Fibroblast of skin of scalp (primary cell): Measurements from ENCODE around the gene TMEM62.
"Not testable (repeated sequence)": the region's sequence is repeated elsewhere in the genome, so short reads cannot be mapped to it uniquely, and the experiment has no call there.

Source experiments
- DNase-seq: peaks from one replicate; pipeline ENCODE4 v3.0.0-alpha.2; 2013

The TMEM62 gene

DNA sequence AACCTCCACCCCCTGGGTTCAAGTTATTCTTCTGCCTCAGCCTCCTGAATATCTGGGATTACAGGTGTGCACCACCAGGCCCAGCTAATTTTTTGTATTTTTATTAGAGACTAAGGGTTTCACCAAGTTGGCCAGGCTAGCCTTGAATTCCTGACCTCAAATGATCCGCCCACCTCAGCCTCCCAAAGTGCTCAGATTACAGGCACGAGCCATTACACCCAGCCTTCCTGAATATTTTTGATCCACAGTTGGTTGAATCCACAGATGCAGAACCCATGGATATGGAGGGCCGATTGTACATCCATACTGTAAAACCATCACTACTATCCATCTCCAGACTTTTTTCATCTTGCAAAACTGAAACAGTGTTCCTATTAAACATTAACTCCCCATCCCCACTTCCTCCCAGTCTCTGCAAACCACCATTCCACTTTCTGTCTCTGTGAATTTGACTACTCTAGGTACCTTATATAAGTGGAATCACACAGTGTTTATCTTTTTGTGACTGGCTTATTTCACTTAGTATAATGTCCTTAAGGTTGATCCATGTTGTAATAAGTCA is 8.2 kb upstream of the TMEM62 start:
- DNase-seq, result no peak

DNA sequence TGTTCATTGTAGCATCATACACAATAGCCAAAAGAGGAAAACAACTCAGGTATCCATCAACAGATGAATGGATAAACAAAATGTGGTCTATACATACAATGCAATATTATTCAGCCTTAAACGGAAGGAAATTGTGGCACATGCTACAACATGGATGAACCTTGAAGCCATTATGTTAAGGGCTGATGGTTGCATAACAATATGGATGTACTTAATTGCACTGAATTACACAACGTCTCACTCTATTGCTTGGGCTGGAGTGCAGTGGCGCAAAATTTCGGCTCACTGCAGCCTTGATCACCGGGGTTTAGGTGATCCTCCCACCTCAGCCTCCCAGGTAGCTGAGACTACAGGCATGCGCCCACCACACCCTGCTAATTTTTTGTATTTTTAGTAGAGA is 7.0 kb upstream of the TMEM62 start:
- DNase-seq, result no peak

GRCh38 chr15:43127752-43128151 is 5.6 kb upstream of the TMEM62 start:
- DNase-seq, result no peak

GRCh38 chr15:43128174-43128979 is 5.0 kb upstream of the TMEM62 start:
- not testable (repeated sequence) for DNase-seq

- DNase-seq, result no peak
Observed at GRCh38 chr15:43128980-43129335, 4.4 kb upstream of the TMEM62 start.

GRCh38 chr15:43132830-43133429 is 456 bp upstream of the TMEM62 start:
- DNase-seq, result no peak

- no peak for DNase-seq
Observed at GRCh38 chr15:43134157-43134635, 810 bp downstream of the TMEM62 start.

GRCh38 chr15:43135351-43135750 is 2.0 kb downstream of the TMEM62 start:
- no peak for DNase-seq

DNA sequence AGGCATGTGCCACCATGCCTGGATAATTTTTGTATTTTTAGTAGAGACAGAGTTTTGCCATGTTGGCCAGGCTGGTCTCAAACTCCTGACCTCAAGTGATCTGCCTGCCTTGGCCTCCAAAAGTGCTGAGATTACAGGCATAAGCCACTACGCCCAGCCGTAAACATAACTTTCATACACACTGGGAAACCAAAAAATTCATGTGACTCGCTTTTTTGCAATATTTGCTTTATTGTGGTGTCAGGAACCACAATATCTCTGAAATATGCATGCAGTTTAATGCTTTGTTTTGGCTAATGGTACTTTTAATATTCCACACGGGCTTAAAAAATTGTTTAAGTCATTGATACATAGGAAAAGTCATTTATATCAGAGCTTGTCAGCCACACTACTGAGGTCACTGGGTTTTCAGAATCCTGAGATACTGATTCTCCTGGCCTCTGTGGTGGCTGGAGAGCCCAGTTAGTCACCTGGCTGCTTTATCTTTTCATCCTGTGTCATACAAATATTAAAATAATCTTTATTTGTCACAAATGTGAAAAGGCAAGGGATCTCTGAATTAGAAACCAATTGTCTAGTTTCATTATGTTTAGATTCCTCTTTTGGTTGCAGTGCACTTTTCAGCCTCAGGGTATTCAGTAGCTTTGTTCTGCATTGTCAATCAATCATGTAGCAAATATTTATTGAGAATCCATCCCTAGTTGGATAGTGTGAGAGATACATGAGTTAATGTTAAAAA is 10.0 kb downstream of the TMEM62 start:
- DNase-seq, result peak; percentile 45

DNA sequence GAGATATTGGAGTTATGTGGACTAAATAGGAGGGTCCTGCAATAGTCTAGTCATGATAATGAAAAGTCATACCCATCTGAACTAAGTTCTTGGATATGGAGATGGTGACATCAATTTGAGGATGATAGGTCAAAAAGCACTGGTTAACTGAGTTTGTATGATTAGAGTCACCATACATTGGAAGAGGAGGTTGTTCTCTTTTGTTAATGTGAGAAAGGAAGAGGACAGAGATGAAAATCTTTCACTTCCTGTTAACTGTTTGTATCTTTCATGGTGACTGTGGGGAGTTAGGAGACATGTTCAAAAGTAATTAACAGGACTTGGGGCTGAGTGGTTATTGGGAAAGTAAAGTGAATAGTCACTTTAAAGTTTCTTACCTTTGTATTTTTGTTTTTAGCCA is 11.1 kb downstream of the TMEM62 start:
- no peak for DNase-seq

DNA sequence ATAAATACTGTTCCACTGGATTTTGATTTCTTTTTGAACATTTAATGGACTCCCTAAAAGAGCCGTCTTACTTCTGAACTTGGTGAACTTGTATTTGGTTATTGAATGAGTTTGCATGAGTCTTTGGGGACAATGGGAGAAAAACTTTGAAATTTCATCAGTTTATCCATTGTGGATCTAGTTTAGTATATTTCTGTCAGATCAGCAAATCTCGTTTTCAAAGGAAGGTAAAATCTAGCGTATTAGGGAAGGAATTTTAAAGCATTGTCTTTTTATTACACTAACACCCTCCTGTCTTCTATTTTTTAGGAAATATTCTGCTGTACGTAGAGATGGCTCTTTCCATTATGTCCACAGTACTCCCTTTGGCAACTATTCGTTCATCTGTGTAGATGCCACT is 12.8 kb downstream of the TMEM62 start:
- no peak for DNase-seq

GRCh38 chr15:43150191-43150929 is 17.0 kb downstream of the TMEM62 start:
- peak; percentile 96 for DNase-seq

DNA sequence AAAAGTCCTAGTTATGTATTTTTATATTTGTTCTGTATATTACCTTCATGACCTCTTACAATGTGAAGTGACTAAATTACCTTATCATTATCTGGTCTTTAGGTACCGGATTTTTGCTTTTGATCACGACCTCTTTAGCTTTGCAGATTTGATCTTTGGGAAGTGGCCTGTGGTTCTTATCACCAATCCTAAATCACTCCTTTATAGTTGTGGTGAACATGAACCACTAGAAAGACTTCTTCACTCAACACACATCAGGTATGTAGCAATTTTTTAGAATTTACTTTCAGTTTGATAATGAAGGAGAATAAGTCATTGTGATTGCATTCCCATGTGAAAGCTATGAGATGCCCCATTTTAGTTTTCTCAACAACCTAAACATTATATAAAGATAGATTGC is 18.3 kb downstream of the TMEM62 start:
- no peak for DNase-seq

DNA sequence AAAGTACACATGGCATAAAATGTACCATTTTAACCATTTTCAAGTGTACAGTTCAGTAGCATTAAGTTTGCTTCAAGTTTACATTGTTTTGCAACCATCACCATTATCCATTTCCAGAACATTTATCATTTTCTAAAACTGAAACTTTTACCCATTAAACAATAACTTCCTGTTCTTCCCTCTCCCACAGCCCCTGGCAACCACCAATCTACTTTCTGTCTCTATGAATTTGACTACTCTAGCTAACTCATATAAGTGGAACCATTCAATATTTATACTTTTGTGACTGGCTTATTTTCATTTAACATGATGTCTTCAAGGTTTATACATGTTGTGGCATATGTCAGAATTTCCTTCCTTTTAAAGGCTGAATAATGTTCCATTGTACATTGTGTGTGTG is 19.9 kb downstream of the TMEM62 start:
- no peak for DNase-seq

- peak; percentile 9 for DNase-seq
Observed at GRCh38 chr15:43165801-43166325, 32.5 kb downstream of the TMEM62 start.

DNA sequence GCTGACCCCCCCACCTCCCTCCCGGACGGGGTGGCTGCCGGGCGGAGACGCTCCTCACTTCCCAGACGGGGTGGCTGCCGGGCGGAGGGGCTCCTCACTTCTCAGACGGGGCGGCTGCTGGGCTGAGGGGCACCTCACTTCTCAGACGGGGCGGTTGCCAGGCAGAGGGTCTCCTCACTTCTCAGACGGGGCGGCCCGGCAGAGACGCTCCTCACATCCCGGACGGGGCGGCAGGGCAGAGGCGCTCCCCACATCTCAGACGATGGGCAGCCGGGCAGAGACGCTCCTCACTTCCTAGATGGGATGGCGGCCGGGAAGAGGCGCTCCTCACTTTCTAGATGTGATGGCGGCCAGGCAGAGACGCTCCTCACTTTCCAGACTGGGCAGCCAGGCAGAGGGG is 33.9 kb downstream of the TMEM62 start:
- not testable (repeated sequence) for DNase-seq

DNA sequence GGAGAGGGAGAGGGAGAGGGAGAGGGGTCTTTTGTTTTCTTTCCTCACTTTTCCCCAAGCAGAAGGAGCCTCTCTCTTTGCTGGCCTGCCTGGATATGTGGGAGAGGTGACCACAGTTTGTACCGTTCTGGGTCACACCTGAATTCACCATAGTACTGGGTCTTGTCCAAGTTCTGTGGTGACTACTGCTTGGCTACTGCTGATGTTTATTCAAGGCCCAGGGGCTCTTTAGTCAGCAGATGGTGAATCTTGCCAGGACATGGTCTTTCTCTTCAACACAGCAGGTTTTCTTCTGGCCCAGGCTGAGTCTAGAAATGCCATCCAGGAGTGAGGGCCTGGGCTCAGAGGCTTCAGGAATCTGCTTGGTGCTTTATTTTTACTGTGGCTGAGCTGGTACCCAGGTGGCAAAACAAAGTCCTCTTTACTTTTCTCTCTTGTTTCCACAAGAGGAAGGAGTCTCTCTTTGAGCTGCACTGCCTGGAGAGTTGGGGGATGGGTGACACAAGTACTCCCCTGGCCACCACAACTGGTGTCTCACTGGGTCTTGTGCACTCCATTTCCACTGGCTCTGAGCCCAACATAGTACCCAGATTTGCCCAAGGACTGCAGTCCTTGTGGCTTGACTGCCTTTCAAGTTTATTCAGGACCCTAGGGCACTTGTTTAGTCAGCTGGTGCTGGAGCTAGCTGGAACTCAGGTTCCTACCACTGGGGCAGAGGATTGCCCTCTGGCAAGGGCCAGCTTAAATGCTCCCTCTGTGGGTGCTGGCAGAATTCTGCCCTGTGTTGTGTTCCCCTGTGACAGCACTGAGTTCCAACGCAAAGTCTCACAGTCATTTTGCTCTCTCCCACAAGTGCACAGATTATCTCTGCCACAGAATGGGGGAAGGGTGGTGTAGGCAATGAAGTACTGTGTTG is 35.1 kb downstream of the TMEM62 start:
- DNase-seq, result peak; percentile 11

GRCh38 chr15:43169888-43170287 is 36.5 kb downstream of the TMEM62 start:
- peak; percentile 16 for DNase-seq

DNA sequence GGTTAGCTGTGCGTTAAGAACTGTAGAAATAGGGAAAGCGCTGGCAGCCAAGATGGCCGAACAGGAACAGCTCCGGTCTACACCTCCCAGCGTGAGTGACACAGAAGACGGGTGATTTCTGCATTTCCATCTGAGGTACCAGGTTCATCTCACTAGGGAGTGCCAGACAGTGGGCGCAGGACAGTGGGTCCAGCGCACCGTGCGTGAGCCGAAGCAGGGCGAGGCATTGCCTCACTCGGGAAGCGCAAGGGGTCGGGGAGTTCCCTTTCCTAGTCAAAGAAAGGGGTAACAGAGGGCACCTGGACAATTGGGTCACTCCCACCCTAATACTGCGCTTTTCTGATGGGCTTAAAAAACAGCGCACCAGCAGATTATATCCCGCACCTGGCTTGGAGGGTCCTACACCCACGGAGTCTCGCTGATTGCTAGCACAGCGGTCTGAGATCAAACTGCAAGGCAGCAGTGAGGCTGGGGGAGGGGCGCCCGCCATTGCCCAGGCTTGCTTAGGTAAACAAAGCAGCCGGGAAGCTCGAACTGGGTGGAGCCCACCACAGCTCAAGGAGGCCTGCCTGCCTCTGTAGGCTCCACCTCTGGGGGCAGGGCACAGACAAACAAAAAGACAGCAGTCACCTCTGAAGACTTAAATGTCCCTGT is 42.4 kb downstream of the TMEM62 start:
- not testable (repeated sequence) for DNase-seq

- not testable (repeated sequence) for DNase-seq
Observed at GRCh38 chr15:43177147-43177546, 43.8 kb downstream of the TMEM62 start.

- no peak for DNase-seq
Observed at GRCh38 chr15:43183270-43183669, 49.9 kb downstream of the TMEM62 start.
